GM11168 (cell line): ENCODE data around the gene CD248.

ENCODE experiments used
- in situ Hi-C: fragments of 300-500 bp; cut with MboI; formaldehyde crosslinking; loops from one replicate; pipeline ENCODE4 v1.12.0; 2022; ENCODE audit warnings: low sequenced_read_pairs; ENCODE audit not compliant: unreplicated experiment

Gene CD248

GRCh38 chr11:66343176-66343575 lies 26.3 kb upstream of the CD248 start:
- in situ Hi-C loops = no loop called here

DNA sequence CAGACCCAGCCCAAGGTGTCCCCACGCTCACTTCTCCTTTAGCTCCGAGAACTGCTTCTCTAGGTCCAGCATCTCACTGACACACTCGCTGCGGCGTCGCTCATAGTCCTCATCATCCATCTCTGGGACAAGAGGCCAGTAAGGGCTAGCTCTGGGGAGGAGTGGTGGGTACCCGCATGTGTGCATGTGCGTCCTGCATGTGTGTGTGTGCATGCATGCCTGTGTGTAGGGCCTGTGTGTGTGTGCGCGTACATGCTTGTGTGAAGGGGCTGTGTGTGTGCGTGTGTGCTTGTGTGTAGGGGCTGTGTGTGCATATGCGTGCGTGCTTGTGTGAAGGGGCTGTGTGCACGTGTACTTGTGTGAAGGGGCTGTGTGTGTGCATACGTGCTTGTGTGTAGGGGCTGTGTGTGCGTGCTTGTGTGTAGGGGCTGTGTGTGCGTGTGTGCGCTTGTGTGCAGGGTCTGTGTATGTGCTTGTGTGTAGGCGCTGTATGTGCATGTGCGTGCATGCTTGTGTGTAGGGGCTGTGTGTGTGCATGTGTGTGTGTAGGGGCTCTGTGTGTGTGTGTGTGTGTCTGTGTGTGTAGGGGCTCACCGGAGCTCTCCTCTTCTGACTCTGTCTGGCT lies 24.8 kb upstream of the CD248 start:
- in situ Hi-C loops = no loop called here

DNA sequence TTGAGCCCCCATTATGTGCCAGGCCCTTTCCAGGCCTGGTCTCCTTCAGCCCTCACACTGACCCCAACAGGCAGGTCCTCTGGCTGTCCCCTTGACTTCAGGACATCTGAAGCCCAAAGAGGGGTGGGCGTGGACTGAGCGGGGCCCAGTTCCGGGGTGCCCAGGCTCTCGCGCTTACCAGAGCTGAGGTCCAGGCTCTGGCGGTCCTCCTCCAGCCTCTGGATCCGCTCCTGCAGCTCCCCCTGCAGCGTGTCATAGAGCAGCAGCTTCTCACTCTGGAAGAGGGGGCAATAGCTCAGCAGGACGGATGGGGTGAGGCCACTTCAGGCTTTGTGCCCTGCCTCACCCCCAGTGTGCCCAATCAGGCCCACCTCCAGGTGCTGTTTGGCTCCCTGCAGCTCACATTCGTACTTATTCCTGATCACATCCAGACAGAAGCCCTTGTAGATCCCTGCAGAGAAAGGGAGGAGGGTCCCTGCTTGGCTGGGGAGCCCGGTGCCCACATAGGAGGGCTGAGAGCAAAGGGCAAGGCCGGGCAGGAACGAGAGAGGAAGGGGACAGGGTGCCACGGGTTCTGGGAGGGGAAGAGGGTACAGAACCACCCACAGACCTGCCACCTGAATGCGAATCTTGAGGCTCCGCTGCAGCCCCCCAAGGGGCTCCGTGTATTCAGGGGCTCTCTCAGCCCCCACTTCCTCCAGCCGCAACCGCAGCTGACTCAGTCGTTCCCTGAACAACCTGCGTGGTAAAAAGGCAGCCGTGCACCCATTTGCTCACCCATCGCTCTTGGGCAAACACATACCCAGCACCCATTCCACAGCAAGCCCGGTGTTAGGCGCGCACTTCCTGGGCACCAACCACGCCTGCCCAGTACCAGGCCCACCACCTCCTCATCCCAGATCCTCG lies 24.0 kb upstream of the CD248 start:
- in situ Hi-C loops = no loop called here

DNA sequence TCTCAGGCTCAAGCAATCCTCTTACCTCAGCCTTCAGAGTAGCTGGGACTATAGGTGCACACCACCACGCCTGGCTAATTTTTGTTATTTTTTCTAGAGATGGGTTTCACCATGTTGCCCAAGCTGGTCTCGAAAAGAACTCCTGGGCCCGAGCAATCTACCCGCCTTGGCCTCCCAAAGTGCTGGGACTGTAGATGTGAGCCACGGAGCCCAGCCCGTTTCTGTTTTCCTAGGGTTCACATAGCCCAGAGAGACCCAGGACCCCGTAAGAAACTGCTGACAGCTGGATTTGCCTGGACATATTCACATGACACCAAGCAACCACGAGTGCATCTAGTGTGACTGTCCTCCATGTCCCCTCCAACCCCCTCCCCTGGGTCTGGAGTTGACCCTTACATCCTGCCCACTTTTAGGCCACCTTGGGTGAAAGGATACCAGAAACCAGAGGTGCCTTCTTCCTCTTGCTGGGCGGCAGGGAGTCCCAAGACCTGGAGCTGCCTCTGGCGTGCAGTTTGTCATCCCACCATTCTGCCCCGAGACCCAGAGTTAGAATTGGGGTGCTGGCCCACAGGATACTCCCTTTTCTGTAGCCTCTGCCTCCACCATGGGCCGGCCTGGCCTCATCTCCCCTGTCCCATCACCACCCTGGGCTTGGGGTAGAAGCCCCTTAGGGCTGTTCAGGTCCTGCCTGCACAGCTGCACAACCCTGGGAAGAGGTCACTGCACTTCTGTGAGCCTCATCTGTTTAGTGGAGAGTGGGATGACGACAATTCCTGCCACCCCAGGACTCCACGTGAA lies 23.0 kb upstream of the CD248 start:
- in situ Hi-C loops = no loop called here

DNA sequence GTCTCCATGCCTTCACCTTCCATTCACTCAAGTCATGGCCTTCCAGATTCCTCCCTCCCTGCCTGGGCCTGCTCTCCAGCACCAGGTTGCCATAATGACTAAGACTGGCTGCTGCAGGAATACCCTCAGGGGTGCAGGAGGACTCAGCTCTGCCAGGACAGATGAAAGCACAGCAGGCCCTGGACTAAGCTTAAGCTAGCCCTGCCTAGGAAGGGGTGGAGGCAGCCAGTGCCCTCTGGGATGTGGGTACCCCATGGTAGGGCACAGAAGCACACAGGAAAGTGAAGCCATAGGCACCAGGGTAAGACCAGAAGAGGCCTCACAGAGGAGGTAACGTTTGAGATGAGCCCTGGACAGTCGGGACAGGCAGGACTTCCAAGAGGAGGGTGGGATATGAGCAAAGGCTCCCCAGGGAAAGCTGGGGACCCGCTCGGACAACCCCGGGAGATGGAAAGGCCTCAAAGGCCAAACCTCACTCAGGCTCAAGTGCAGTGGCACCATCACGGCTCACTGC lies 22.4 kb upstream of the CD248 start:
- in situ Hi-C loops = no loop called here

DNA sequence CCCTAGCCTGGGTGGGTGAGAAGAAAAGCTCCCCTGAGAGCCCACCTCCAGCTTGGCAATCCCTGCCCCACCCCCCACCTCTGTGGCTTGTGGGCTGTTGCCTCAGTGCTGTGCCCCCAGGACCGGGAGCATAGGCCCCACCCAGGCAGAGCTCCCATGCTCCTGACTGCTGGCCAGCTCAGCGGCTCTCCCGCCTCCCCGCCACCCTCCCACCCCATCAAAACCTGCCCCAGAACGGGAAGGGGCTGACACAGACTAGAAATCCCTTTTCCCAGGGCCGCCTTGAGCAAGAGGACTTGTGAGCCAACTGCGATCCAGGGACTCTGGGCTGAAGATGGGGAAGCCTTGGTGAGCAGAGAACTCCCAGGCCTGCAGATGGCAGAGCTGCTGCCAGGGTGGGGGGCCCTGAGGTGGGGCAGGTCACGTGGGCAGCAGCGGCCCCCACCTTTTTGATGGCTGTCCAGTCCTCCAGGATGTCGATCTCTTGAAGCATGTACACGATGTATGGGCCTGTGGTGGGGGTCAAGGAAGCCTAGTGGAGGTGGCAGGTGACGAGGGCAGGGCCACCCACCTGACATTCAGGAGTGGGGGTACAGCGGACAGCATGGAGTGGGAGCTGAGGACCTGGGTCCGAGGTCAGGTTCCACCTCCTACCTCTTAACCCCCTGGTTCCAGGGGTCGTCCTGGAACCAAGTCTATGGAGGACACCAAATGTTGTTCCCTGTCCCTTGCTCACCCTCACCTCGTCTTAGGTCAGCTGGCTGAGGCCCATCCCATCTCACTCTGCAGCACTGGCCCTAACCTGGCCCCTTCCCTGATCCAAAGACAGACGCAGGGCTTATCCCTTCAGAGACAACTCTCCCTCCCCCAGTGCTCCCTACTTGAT lies 21.7 kb upstream of the CD248 start:
- in situ Hi-C loops = no loop called here

GRCh38 chr11:66337103-66337899 lies 20.5 kb upstream of the CD248 start:
- in situ Hi-C loops = no loop called here

- in situ Hi-C loops = no loop called here
These were observed 19.6 kb upstream of the CD248 start, which contains the start of gene RIN1 for GRCh38 chr11:66336234-66337102. RIN1 (minus strand) TSS chr11:66336434; CDS start chr11:66336402, 32 bp downstream.

GRCh38 chr11:66335531-66336233 lies 18.8 kb upstream of the CD248 start:
- in situ Hi-C loops = no loop called here

DNA sequence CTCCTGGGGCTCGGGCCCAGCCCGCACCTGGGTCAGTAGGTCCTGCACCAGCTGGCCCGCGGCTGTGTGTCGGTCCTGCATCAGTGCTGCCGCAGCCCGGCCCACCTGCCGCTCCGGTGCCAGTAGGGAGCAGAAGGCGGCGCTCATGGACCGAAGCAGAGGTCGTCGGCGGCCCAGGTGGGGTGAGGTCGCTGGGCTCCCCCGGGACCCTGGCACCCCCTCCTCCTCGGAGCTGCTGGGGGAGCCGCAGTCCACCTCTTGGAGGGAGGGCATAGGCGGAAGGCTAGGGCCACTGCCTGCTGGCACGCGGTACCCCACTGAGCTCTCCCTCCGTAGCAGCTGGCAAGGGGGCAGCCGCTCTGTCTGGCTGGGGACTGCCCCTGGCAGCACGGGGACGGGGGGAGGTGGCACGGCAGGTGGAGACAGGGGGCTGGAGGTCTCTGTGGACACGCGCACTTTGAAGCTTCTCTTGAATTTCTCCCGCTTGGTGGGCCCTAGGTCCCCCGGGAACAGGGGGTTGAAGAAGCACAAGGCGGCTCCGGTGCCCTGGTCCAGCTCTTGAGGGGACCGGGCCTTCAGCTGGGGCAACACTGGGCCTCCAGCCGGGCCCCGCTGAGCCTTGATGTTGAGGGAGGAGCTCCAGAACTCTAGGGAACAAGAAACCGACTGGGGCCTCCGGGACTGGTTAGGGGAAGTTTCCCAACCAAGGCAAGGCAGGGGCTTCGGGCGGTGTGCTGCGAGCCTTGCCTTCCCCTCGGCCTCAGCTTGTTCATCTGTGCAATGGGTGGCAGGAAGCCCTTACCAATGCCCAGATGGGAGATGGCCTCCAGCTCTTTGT lies 18.0 kb upstream of the CD248 start:
- in situ Hi-C loops = no loop called here

DNA sequence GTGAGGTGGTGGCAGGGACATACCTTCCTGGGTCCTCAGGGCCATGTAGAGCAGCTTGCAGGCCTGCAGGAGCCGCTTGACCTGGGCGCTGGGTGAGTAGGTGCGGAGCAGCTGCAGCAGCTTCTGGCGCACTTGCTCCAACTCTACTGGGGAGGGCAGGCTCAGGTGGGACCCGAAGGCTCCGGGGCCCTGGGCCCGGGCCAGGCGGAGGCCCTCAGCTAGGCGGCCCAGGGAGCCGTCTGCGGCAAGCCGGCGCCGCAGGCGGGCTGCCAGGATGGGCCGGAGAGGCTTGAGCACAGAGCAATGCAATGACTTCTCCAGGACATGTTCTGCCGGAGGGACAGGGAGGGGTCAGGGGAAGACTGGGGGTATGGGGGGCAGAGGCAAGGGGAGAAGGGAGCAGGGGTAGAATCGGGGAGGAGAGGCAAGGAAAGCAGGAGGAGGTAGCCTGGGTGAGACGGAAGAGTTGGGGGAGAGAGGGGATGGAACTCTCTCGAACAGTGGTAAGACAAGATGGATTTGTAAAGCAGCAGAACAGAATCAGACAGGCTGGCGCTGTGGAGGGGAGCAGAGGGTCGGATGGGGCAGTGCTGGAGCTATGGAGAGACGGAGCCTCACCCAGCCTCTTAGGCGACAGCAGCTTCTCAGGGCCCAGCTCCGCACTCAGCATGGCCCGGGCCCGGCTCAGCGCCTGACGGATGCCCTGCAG lies 17.2 kb upstream of the CD248 start:
- in situ Hi-C loops = no loop called here

DNA sequence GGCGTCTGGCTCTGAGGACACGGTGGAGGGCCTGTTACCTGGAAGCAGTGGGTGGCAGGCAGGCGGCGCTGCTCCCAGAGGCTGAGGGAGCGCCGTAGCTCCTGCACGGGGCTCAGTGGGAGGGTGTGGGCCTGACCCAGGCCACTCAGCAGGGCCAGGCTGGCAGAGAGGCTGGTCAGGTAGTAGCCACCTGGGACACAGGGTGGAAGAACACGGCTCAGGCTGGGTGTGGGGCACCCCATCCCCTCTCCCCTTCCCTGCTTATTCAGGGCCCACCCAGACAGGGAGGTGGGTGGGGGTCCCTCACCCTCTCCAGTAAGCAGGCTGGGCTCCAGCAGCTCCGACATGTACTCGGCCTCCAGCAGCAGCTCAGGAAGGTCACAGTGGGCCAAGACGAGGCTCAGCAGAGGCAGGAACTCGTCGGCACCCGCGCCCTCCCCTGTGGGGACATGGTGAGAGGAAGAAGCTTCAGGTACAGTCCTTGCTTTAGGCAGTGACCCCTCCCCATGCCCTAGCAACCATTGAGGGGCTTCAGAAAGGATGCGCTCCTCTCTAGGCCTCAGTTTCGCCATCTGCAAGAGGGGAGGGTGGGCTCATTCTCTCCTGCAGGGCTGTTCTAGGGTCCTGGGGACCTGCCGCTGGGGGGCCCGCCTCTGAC lies 16.5 kb upstream of the CD248 start:
- in situ Hi-C loops = no loop called here

- in situ Hi-C loops = no loop called here
These were observed 15.8 kb upstream of the CD248 start for GRCh38 chr11:66332371-66333219.

- in situ Hi-C loops = no loop called here
These were observed 14.9 kb upstream of the CD248 start for GRCh38 chr11:66331542-66332370.
